ENCODE measurements around the gene HBG2. TPM values are rescaled to one million over a fixed set of nuclear protein-coding genes. Genes with fewer than 3 reads are reported as not detected.

Gene HBG2
- total RNA-seq, 1 donor from 2014 or later, result 0.94 TPM

Other genes starting within 250 kb of the HBG2 start
- gene OR52J3, start 208.3 kb downstream of the HBG2 start, total RNA-seq, result not detected
- gene OR52E2, start 195.2 kb downstream of the HBG2 start, total RNA-seq, result not detected
- gene OR52E1, start 185.2 kb downstream of the HBG2 start, total RNA-seq, result not detected
- not detected for gene OR52A5, start 116.4 kb downstream of the HBG2 start, total RNA-seq
- gene OR52A1, start 100.0 kb downstream of the HBG2 start, total RNA-seq, result not detected
- not detected for gene OR51V1, start 54.1 kb downstream of the HBG2 start, total RNA-seq
- 1,223 TPM for gene HBB, start 27.7 kb downstream of the HBG2 start, total RNA-seq
- 4.4 TPM for gene HBD, start 20.3 kb downstream of the HBG2 start, total RNA-seq
- not detected for gene HBG1, start 4.9 kb downstream of the HBG2 start, total RNA-seq
- gene HBE1, start 15.2 kb upstream of the HBG2 start, total RNA-seq, result not detected
- gene OR51B4, start 47.2 kb upstream of the HBG2 start, total RNA-seq, result not detected
- gene OR51B2, start 69.5 kb upstream of the HBG2 start, total RNA-seq, result not detected
- not detected for gene OR51B5, start 88.7 kb upstream of the HBG2 start, total RNA-seq
- not detected for gene OR51B6, start 96.7 kb upstream of the HBG2 start, total RNA-seq
- not detected for gene OR51M1, start 129.0 kb upstream of the HBG2 start, total RNA-seq
- not detected for gene OR51Q1, start 167.3 kb upstream of the HBG2 start, total RNA-seq
- gene OR51I1, start 186.7 kb upstream of the HBG2 start, total RNA-seq, result not detected
- not detected for gene OR51I2, start 194.5 kb upstream of the HBG2 start, total RNA-seq
- gene OR52D1, start 233.9 kb upstream of the HBG2 start, total RNA-seq, result not detected